ENCODE measurements around the gene ABTB2. TPM values are rescaled to one million over a fixed set of nuclear protein-coding genes. Genes with fewer than 3 reads are reported as not detected.

The ABTB2 gene
- total and polyA plus RNA-seq, 2 of the 8 experiments (the other 6 are each of a cell fraction or from before 2014, with no cell fraction given) = 7.7 to 10.2 TPM

- FAIRE-seq (no peak), DNase-seq (ENCODE audit: low read depth in 1 of 2, low spot score in 2 of 2) (no peak)
- no peak overlapping the region for H2BK12ac ChIP-seq (ENCODE audit: low read depth, low read length)
- no peak overlapping the region for H4K5ac ChIP-seq (ENCODE audit: insufficient read length, low read depth, low read length)
- H3K18ac ChIP-seq (ENCODE audit: extremely low read depth, low read length) = no peak overlapping the region
- H3K27me3 ChIP-seq (replicated peaks in 1 of 4; ENCODE audit: control insufficient read depth in 3 of 4, extremely low read depth in 1 of 4, insufficient read depth in 3 of 4, low read length in 3 of 4) = no peaks in the 10 kb centered on the region
- no peak overlapping the region for H4K91ac ChIP-seq (replicated peaks; ENCODE audit: insufficient read length, low read length)
- no peak overlapping the region for H2BK20ac ChIP-seq (ENCODE audit: low read length)
- ChIA-PET CTCF (ENCODE audit: partially characterized antibody) (interaction anchor here (1.7 to 7.1 kb wide), 2 partner anchors 10 to 87 kb away, joined by 5 to 36 read pairs; no protein-coding TSS in a partner anchor), POLR2A (ENCODE audit: partially characterized antibody) (no interaction called here)
- no peak overlapping the region for H3K4me3 ChIP-seq (ENCODE audit: extremely low read depth in 1 of 4, insufficient read depth in 2 of 4, low read depth in 3 of 4, low read length in 4 of 4)
- peaks cover 2 to 3% of the 10 kb centered on the region in 2 experiments for H4K20me1 ChIP-seq (replicated peaks in 1 of 2; ENCODE audit: control insufficient read depth in 1 of 2, insufficient read depth in 2 of 2, low read length in 2 of 2)
- H3K56ac ChIP-seq (replicated peaks; ENCODE audit: insufficient read length, low read depth, low read length) = no peak overlapping the region
- H3K36me3 ChIP-seq (ENCODE audit: control insufficient read depth in 2 of 4, insufficient read depth in 4 of 4, low read length in 3 of 4) = no peaks in the 10 kb centered on the region
- no peak overlapping the region for H4K8ac ChIP-seq (ENCODE audit: extremely low read depth, insufficient read depth, low read length)
- no peak overlapping the region for H3K14ac ChIP-seq (ENCODE audit: insufficient read length)
- H3K23me2 ChIP-seq (ENCODE audit: low read depth, low read length) = no peaks in the 10 kb centered on the region; the same call in 1 of the 2 replicates
- no peaks in the 10 kb centered on the region; the same call in 1 of the 2 replicates for H3K79me1 ChIP-seq (ENCODE audit: low read depth, low read length)
- H3K4me2 ChIP-seq (ENCODE audit: insufficient read depth in 1 of 2, low read depth in 2 of 2, low read length in 2 of 2) = no peak overlapping the region
- H3K23ac ChIP-seq (ENCODE audit: insufficient read length) = no peak overlapping the region
- no peak overlapping the region for H3K4ac ChIP-seq (replicated peaks; ENCODE audit: insufficient read length, low read depth, low read length)
- H2AFZ ChIP-seq (ENCODE audit: low read length) = no peak overlapping the region
- WGBS, 2 experiments (ENCODE audit: extremely low coverage in 1 of 2, insufficient coverage in 1 of 2, insufficient read length in 1 of 2, insufficient replicate concordance in 2 of 2, low coverage in 1 of 2, low lambda C conversion rate in 2 of 2, missing lambda C conversion rate in 1 of 2) = 89% methylated on average over 1 of the region's 1 CpG; no CpG with 5 or more reads in 1 of the 2 experiments
- peaks cover 5 to 13% (median 9%) of the 10 kb centered on the region in 4 experiments for H3K4me1 ChIP-seq (replicated peaks in 1 of 4; ENCODE audit: control insufficient read depth in 3 of 4, insufficient read depth in 4 of 4, low read length in 3 of 4)
- H2BK15ac ChIP-seq (ENCODE audit: low read length) = no peak overlapping the region
- no peak overlapping the region for H2BK5ac ChIP-seq (ENCODE audit: low read depth, low read length)
- no peaks in the 10 kb centered on the region for H3K79me2 ChIP-seq (ENCODE audit: control insufficient read depth in 1 of 2, insufficient read depth in 2 of 2, low read length in 2 of 2)
- no peak overlapping the region for H3K9ac ChIP-seq (replicated peaks in 1 of 4; ENCODE audit: extremely low read depth in 1 of 4, low read depth in 3 of 4, low read length in 3 of 4)
- H2BK120ac ChIP-seq (replicated peaks; ENCODE audit: low read depth, low read length) = no peak overlapping the region
- H3K27ac ChIP-seq (ENCODE audit: low read depth, low read length) = no peak overlapping the region
- H2AK5ac ChIP-seq (ENCODE audit: low read depth, low read length) = no peak overlapping the region
- no peaks in the 10 kb centered on the region for H3K9me3 ChIP-seq (ENCODE audit: insufficient read depth in 2 of 2, low read depth in 1 of 2, low read length in 1 of 2)
- no peak for TF ChIP-seq KDM1A (IDR thresholded peaks at IDR 0.05; ENCODE audit: borderline replicate concordance, low read length)
- no peak for TF ChIP-seq POLR2AphosphoS5 (IDR thresholded peaks at IDR 0.05; ENCODE audit: low read depth, low read length)
- TF ChIP-seq SIX5 (IDR thresholded peaks at IDR 0.05; ENCODE audit: low read depth, low read length) = no peak
- TF ChIP-seq SAP30 (IDR thresholded peaks at IDR 0.05; ENCODE audit: insufficient read depth, insufficient replicate concordance, low read length) = no peak
- TF ChIP-seq USF2 (IDR thresholded peaks at IDR 0.05; ENCODE audit: low read length) = no peak
- no peak for TF ChIP-seq HDAC6 (IDR thresholded peaks at IDR 0.05; ENCODE audit: low read depth, low read length)
- no peak for TF ChIP-seq CEBPB (IDR thresholded peaks at IDR 0.05; ENCODE audit: low read depth, low read length)
- no peak for TF ChIP-seq MAFK (IDR thresholded peaks at IDR 0.05; ENCODE audit: low read depth, low read length)
- TF ChIP-seq CHD2 (IDR thresholded peaks at IDR 0.05; ENCODE audit: low read length) = no peak
- no peak for TF ChIP-seq SUZ12 (IDR thresholded peaks at IDR 0.05; ENCODE audit: low read length)
- no peak for TF ChIP-seq ASH2L (IDR thresholded peaks at IDR 0.05; ENCODE audit: low read length)
- no peak for TF ChIP-seq E2F6 (IDR thresholded peaks at IDR 0.05)
- TF ChIP-seq SP4 (IDR thresholded peaks at IDR 0.05; ENCODE audit: low read length) = no peak
Observed at GRCh38 chr11:34261820-34262219, 96.0 kb downstream of the ABTB2 start.
